ENCODE data around the gene MLC1. TPM values are rescaled to one million over a fixed set of nuclear protein-coding genes. Genes with fewer than 3 reads are reported as not detected.

MLC1 gene
- total RNA-seq, 2 experiments from 2014 or later, result 0.16 TPM; not detected in 1

DNA sequence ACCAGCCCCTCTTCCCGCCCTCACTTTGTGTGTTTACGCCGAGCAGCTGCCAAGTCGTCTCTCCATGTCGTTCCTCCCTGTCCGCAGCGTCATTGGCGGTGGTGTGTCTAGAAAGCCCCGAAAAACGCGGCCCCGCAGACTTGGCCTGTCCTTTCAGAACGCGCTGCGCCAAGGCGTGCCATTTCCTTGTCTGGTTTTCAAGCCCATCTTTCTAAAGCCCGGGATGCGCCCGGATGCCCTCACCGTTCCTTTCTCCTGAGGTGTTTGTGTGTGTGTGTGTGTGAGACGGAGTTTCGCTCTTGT lies 5.1 kb upstream of the MLC1 start:
- no peak overlapping the region for H3K27ac ChIP-seq (ENCODE audit: low read depth, low read length, poor library complexity, severe bottlenecking)
- no peak overlapping the region for H3K4me2 ChIP-seq (ENCODE audit: low read length)
- POLR2A ChIA-PET, result no interaction called here
- no TSS peak for BruUV-seq (replicated peaks)
- DNase-seq (ENCODE audit: low spot score), result no peak
- no peaks in the 10 kb centered on the region for H3K9me3 ChIP-seq (ENCODE audit: low read length)
- CTCF ChIA-PET (ENCODE audit: unreplicated experiment), result no interaction called here
- H3K4me1 ChIP-seq (ENCODE audit: insufficient read depth, low read length, poor library complexity, severe bottlenecking), result no peaks in the 10 kb centered on the region
- no peaks in the 10 kb centered on the region; the same call in 1 of the 2 replicates for H3K36me3 ChIP-seq (ENCODE audit: insufficient read depth, low read length)
- no peaks in the 10 kb centered on the region for H3K79me2 ChIP-seq (ENCODE audit: insufficient read depth, low read depth, low read length)
- no peak overlapping the region for H3K4me3 ChIP-seq (ENCODE audit: low read depth, low read length, poor library complexity, severe bottlenecking)
- H2AFZ ChIP-seq (ENCODE audit: low read length), result no peak overlapping the region
- H3K9me2 ChIP-seq (ENCODE audit: insufficient read depth, low read length), result no peaks in the 10 kb centered on the region
- TF ChIP-seq, protein P1, sequence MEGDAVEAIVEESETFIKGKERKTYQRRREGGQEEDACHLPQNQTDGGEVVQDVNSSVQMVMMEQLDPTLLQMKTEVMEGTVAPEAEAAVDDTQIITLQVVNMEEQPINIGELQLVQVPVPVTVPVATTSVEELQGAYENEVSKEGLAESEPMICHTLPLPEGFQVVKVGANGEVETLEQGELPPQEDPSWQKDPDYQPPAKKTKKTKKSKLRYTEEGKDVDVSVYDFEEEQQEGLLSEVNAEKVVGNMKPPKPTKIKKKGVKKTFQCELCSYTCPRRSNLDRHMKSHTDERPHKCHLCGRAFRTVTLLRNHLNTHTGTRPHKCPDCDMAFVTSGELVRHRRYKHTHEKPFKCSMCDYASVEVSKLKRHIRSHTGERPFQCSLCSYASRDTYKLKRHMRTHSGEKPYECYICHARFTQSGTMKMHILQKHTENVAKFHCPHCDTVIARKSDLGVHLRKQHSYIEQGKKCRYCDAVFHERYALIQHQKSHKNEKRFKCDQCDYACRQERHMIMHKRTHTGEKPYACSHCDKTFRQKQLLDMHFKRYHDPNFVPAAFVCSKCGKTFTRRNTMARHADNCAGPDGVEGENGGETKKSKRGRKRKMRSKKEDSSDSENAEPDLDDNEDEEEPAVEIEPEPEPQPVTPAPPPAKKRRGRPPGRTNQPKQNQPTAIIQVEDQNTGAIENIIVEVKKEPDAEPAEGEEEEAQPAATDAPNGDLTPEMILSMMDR (conservative IDR thresholded peaks at IDR 0.05; ENCODE audit: low read length), result no peak
- no peak for TF ChIP-seq EZH2phosphoT487 (IDR thresholded peaks at IDR 0.05; ENCODE audit: borderline replicate concordance, low read depth, low read length)
- H4K20me1 ChIP-seq (ENCODE audit: insufficient read depth, low read length), result no peaks in the 10 kb centered on the region
- intact Hi-C loops (cut with micrococcal nuclease; ENCODE audit: unreplicated experiment), result no loop called here

DNA sequence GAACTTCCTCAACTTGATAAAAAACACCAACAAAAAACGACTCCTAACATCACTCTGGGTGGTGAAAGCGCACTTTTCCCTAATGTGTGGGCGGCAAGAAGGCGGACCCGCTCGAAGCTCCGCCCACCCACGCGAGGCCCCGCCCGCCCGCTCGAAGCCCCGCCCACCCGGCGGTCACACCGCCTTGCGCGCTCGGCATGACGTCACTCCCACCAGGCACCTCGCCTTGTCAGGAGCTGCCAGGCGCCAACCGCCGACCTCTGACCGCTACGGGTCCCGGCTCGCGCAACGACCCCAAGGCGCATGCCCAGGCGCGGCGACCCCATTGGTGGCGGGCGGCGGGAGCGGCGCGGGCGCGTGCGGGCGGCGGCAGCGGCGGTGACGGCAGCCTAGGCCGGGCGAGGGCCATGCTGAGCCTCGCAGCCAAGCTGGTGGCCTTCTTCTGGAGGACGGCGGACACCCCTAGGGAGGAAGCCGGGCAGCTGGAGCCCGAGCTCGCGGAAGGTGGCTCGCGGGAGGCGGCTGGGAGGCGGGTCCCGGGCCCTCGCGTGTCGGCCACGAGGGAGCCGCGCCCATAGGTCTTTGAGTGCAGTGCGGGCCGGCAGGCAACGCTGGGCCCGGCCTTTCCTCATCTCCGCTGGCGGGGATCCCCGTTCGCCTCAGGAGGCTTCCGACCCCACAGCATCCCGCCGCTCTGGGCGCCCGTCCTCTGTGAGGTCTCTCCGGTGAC lies 4.6 kb upstream of the MLC1 start, which contains the start of gene MOV10L1:
MOV10L1 (plus strand) TSS at position 325 of the 730 bp plus-strand sequence; CDS start at position 408, 83 bp downstream.
- Histone ChIP-seq H3K4me1 (ENCODE audit: insufficient read depth, low read length, poor library complexity, severe bottlenecking) (no peaks in the 10 kb centered on the region), H3K27ac (ENCODE audit: low read depth, low read length, poor library complexity, severe bottlenecking) (no peak within 1 kb of the TSS), H3K4me2 (ENCODE audit: low read length) (no peak within 1 kb of the TSS), H2AFZ (ENCODE audit: low read length) (no peak within 1 kb of the TSS), H3K79me2 (ENCODE audit: insufficient read depth, low read depth, low read length) (no peaks in the 10 kb centered on the region), H3K9me2 (ENCODE audit: insufficient read depth, low read length) (no peaks in the 10 kb centered on the region), H3K9me3 (ENCODE audit: low read length) (no peaks in the 10 kb centered on the region), H4K20me1 (ENCODE audit: insufficient read depth, low read length) (no peaks in the 10 kb centered on the region), H3K36me3 (ENCODE audit: insufficient read depth, low read length) (no peaks in the 10 kb centered on the region; the same call in 1 of the 2 replicates), H3K4me3 (ENCODE audit: low read depth, low read length, poor library complexity, severe bottlenecking) (no peak within 1 kb of the TSS)
- no peak for DNase-seq (ENCODE audit: low spot score)
- POLR2A ChIA-PET, result no interaction called here
- intact Hi-C loops (cut with micrococcal nuclease; ENCODE audit: unreplicated experiment), result no loop called here
- CTCF ChIA-PET (ENCODE audit: unreplicated experiment), result no interaction called here
- BruUV-seq (replicated peaks), result no TSS peak
- TF ChIP-seq, protein P1 (conservative IDR thresholded peaks at IDR 0.05; ENCODE audit: low read length), result no peak
- no peak for TF ChIP-seq EZH2phosphoT487 (IDR thresholded peaks at IDR 0.05; ENCODE audit: borderline replicate concordance, low read depth, low read length)

DNA sequence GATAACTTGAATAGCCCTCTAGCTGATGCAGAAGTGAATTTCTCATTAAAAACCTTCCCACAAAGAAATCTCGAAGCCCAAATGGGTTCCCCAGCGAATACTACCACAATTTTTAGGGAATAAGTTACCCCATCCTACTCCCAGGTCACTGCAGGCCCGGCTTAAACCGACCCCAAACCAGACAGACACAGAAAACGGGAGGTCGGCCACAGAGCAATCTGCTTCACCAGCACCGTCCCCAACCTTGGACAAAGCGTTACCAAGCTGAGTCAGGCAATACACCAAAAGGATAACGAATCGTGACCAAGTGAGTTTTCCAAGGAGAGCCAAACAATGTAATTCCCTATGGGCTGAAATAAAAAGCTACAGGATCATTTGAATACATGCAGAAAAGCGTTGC lies 4.0 kb upstream of the MLC1 start:
- no peaks in the 10 kb centered on the region for H4K20me1 ChIP-seq (ENCODE audit: insufficient read depth, low read length)
- ChIA-PET CTCF (ENCODE audit: unreplicated experiment) (no interaction called here), POLR2A (no interaction called here)
- no peak for DNase-seq (ENCODE audit: low spot score)
- H3K27ac ChIP-seq (ENCODE audit: low read depth, low read length, poor library complexity, severe bottlenecking), result no peak overlapping the region
- H3K36me3 ChIP-seq (ENCODE audit: insufficient read depth, low read length), result no peaks in the 10 kb centered on the region; the same call in 1 of the 2 replicates
- H3K4me3 ChIP-seq (ENCODE audit: low read depth, low read length, poor library complexity, severe bottlenecking), result no peak overlapping the region
- no peak overlapping the region for H3K4me2 ChIP-seq (ENCODE audit: low read length)
- no peaks in the 10 kb centered on the region for H3K9me3 ChIP-seq (ENCODE audit: low read length)
- BruUV-seq (replicated peaks), result no TSS peak
- no peak overlapping the region for H2AFZ ChIP-seq (ENCODE audit: low read length)
- intact Hi-C loops (cut with micrococcal nuclease; ENCODE audit: unreplicated experiment), result no loop called here
- no peaks in the 10 kb centered on the region for H3K79me2 ChIP-seq (ENCODE audit: insufficient read depth, low read depth, low read length)
- TF ChIP-seq, protein P1 (conservative IDR thresholded peaks at IDR 0.05; ENCODE audit: low read length), result no peak
- no peak for TF ChIP-seq EZH2phosphoT487 (IDR thresholded peaks at IDR 0.05; ENCODE audit: borderline replicate concordance, low read depth, low read length)
- no peaks in the 10 kb centered on the region for H3K9me2 ChIP-seq (ENCODE audit: insufficient read depth, low read length)
- H3K4me1 ChIP-seq (ENCODE audit: insufficient read depth, low read length, poor library complexity, severe bottlenecking), result no peaks in the 10 kb centered on the region

Measured in OCI-LY7 (cell line).